ENCODE data around the gene GCAT.

Gene GCAT

DNA sequence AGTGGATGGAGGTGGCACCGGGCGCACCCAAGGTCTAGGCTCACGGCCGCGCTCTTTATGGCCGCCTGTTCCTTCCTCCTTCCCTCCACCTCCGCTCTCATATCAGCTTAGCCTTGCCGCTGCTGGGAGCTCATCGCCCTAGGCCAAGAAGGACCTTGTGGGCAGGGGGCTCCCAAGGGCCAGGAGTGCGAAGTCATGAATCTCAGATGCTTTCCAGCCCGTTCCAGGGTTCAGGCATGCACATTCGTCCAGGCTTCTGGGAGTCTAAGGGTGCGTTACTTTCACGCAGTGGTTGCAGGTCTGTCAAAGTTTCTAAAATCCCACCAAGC, 11.3 kb downstream of the GCAT start:
- H3K27ac ChIP-seq: no peak overlapping the region
- no peak for DNase-seq (ENCODE audit: low spot score)
- ChIA-PET POLR2A (ENCODE audit: low non-redundant PET) (no interaction called here), CTCF (interaction anchor here (0.6 to 2.4 kb wide), 3 partner anchors 26 to 146 kb away, joined by 4 to 14 read pairs (median 5); no protein-coding TSS in a partner anchor)
- TF ChIP-seq, protein P1, sequence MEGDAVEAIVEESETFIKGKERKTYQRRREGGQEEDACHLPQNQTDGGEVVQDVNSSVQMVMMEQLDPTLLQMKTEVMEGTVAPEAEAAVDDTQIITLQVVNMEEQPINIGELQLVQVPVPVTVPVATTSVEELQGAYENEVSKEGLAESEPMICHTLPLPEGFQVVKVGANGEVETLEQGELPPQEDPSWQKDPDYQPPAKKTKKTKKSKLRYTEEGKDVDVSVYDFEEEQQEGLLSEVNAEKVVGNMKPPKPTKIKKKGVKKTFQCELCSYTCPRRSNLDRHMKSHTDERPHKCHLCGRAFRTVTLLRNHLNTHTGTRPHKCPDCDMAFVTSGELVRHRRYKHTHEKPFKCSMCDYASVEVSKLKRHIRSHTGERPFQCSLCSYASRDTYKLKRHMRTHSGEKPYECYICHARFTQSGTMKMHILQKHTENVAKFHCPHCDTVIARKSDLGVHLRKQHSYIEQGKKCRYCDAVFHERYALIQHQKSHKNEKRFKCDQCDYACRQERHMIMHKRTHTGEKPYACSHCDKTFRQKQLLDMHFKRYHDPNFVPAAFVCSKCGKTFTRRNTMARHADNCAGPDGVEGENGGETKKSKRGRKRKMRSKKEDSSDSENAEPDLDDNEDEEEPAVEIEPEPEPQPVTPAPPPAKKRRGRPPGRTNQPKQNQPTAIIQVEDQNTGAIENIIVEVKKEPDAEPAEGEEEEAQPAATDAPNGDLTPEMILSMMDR (conservative IDR thresholded peaks at IDR 0.05; ENCODE audit: low read depth): no peak

DNA sequence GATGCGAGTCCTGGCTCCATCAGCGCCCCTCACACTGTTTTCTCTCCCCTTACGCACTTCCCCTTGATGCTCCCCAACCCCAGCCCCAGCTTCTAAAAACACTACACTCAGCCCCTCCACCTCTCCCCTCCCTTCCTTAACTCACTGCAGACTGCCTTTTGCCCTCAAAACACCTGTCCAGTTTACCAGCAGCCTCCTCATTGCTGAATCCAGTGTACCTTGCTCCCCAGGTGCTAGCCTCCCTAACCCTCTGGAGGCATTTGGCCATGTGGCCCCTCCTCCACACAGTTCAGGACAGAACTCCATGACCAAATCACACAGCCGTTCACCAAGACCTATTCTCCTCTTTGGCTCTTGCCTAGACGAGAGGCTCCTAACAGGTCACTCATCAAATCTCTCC, 12.6 kb downstream of the GCAT start:
- no peak overlapping the region for H3K27ac ChIP-seq
- TF ChIP-seq, protein P1 (conservative IDR thresholded peaks at IDR 0.05; ENCODE audit: low read depth): no peak
- POLR2A ChIA-PET (ENCODE audit: low non-redundant PET): no interaction called here
- CTCF ChIA-PET: interaction anchor here (1.0 to 1.5 kb wide), 2 partner anchors 43 to 155 kb away, joined by 4 read pairs; no protein-coding TSS in a partner anchor
- no peak for DNase-seq (ENCODE audit: low spot score)

DNA sequence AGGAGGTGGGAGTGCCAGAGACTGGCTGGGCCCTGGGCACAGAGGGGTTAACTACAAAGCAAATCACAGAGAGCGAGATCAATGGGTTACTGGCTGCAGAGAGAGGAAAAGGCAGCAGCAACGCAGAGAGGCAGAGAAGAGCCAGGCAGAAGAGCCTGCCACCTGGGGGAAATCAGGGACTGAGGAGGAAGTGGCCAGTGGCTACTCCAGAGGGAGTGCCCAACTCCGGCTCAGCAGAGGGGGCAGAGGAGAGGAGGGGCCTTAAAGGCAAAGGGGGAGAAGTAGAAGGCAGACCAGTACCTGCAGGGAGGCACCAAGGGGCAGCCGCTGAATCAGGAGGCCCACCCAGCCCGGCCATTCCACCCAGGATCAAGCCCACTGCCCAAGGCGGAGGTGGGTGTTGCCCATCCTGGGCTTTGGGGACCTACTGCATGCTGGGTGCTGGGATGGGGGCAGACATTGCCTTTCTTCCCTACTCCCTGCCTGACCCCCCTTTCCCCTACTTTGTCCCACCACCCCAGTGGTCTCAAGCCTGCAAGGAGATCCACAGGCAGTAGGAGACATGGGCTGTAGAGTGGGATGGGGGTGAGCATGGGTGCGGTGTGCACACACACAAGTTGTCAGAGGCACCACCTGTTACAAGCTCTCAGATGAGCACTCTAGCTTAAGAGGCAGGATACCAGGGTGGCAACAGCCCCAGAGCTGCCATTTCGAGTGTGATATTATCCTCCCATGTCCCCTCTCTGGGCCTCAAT, 14.5 kb downstream of the GCAT start:
- no peak for DNase-seq (ENCODE audit: low spot score)
- ChIA-PET CTCF (interaction anchor here (1.2 kb wide), 1 partner anchor 20 kb away, joined by 3 read pairs; no protein-coding TSS in a partner anchor), POLR2A (ENCODE audit: low non-redundant PET) (no interaction called here)
- no peak overlapping the region for H3K27ac ChIP-seq
- TF ChIP-seq, protein P1 (conservative IDR thresholded peaks at IDR 0.05; ENCODE audit: low read depth): no peak

DNA sequence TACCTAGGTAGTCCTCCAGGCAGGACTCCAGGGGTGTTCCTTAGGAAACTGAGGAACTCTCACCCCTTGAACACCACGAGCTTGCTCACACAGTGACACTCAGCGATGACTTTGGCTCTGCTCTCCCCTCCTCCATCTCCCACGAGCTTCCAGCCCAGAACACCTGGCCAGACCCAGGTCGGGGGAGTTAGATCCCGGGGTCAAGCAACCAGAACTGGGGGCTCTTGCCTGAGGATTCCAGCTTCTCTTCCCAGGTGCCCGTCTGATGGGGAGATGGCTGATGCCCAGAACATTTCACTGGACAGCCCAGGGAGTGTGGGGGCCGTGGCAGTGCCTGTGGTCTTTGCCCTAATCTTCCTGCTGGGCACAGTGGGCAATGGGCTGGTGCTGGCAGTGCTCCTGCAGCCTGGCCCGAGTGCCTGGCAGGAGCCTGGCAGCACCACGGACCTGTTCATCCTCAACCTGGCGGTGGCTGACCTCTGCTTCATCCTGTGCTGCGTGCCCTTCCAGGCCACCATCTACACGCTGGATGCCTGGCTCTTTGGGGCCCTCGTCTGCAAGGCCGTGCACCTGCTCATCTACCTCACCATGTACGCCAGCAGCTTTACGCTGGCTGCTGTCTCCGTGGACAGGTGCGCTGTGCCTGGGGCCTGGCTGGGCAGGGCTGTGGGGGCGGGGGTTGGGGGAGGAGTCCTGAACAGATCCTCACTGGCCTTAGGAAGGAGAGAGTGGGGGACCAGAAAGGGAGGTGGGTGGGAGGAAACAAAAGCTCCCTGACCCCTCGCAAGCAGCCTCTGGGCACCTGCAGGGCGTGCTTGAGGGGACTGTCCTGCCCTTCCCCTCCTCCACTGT, 15.6 kb downstream of the GCAT start, which contains the start of gene GALR3:
GALR3 (plus strand) TSS at position 249 of the 852 bp plus-strand sequence; CDS start at position 274, 25 bp downstream.
- CTCF ChIA-PET: interaction anchor here (0.7 to 1.2 kb wide), 2 partner anchors 18 to 203 kb away, joined by 3 read pairs; no protein-coding TSS in a partner anchor
- POLR2A ChIA-PET (ENCODE audit: low non-redundant PET): no interaction called here
- DNase-seq (ENCODE audit: low spot score): no peak
- H3K27ac ChIP-seq: no peak within 1 kb of the TSS
- TF ChIP-seq, protein P1 (conservative IDR thresholded peaks at IDR 0.05; ENCODE audit: low read depth): no peak

DNA sequence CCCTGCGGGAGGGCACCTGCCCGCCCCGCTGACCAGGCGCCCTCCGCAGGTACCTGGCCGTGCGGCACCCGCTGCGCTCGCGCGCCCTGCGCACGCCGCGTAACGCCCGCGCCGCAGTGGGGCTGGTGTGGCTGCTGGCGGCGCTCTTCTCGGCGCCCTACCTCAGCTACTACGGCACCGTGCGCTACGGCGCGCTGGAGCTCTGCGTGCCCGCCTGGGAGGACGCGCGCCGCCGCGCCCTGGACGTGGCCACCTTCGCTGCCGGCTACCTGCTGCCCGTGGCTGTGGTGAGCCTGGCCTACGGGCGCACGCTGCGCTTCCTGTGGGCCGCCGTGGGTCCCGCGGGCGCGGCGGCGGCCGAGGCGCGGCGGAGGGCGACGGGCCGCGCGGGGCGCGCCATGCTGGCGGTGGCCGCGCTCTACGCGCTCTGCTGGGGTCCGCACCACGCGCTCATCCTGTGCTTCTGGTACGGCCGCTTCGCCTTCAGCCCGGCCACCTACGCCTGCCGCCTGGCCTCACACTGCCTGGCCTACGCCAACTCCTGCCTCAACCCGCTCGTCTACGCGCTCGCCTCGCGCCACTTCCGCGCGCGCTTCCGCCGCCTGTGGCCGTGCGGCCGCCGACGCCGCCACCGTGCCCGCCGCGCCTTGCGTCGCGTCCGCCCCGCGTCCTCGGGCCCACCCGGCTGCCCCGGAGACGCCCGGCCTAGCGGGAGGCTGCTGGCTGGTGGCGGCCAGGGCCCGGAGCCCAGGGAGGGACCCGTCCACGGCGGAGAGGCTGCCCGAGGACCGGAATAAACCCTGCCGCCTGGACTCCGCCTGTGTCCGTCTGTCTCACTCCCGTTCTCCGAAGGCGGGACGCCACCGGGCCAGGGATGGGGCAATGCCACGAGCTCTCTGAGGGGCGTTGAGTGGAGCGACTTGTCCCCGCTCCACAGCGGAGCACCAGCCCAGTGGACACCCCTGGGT, 17.2 kb downstream of the GCAT start:
- TF ChIP-seq, protein P1 (conservative IDR thresholded peaks at IDR 0.05; ENCODE audit: low read depth): no peak
- ChIA-PET POLR2A (ENCODE audit: low non-redundant PET) (interaction anchor here (0.6 kb wide), 1 partner anchor 42 kb away, joined by 6 read pairs; no protein-coding TSS in a partner anchor), CTCF (interaction anchor here (0.6 kb wide), 1 partner anchor 15 kb away, joined by 3 read pairs; no protein-coding TSS in a partner anchor)
- H3K27ac ChIP-seq: no peak overlapping the region
- no peak for DNase-seq (ENCODE audit: low spot score)
